OCI-LY3 (cell line): ENCODE data around the gene UBXN10.

Source experiments
- H2AFZ ChIP-seq: fragments of 200-600, 300-600 bp; shearing (Covaris generic); 2 replicates; pipeline ENCODE4 v1.6.0; 2014; ENCODE audit warnings: antibody characterized with exemption, low read depth, low read length
- H3K27ac ChIP-seq: fragments of 200-600, 300-600 bp; sonication (generic); 2 replicates; pipeline ENCODE4 v1.5.1; 2014; ENCODE audit warnings: mild to moderate bottlenecking, low read length, moderate library complexity, mixed read lengths
- H3K27me3 ChIP-seq: fragments of 200-600, 300-600 bp; sonication (generic); 2 replicates; pipeline ENCODE4 v1.6.1; 2014; ENCODE audit warnings: low read depth, low read length, mixed read lengths
- H3K36me3 ChIP-seq: fragments of 200-600, 300-600 bp; sonication (generic); replicated peaks from 2 replicates; pipeline ENCODE3; 2014; ENCODE audit warnings: low read depth, low read length, mixed read lengths
- H3K4me1 ChIP-seq: fragments of 300-600, 200-600 bp; sonication (generic); 2 replicates; pipeline ENCODE4 v1.6.1; 2014; ENCODE audit warnings: low read length, mixed read lengths
- H3K4me2 ChIP-seq: fragments of 200-600, 300-600 bp; sonication (generic); 2 replicates; pipeline ENCODE4 v1.6.1; 2014; ENCODE audit warnings: low read length, mixed read lengths
- H3K4me3 ChIP-seq: fragments of 300-600, 200-600 bp; sonication (generic); 2 replicates; pipeline ENCODE4 v1.5.1; 2014; ENCODE audit warnings: antibody characterized with exemption, mild to moderate bottlenecking, low read length, moderate library complexity
- H3K79me2 ChIP-seq: fragments of 300-600, 200-600 bp; shearing (Covaris generic); 2 replicates; pipeline ENCODE4 v1.6.1; 2014; ENCODE audit warnings: mild to moderate bottlenecking, low read length, mixed read lengths
- H3K9ac ChIP-seq: fragments of 300-600, 200-600 bp; shearing (Covaris generic); 2 replicates; pipeline ENCODE4 v1.6.0; 2014; ENCODE audit warnings: mild to moderate bottlenecking, low read length, moderate library complexity
- H3K9me3 ChIP-seq: fragments of 200-600, 300-600 bp; shearing (Covaris generic); 2 replicates; pipeline ENCODE4 v1.6.1; 2014; ENCODE audit warnings: low read length, mixed read lengths; ENCODE audit not compliant: insufficient read depth
- H4K20me1 ChIP-seq: fragments of 200-600, 300-600 bp; sonication (generic); 2 replicates; pipeline ENCODE4 v1.6.1; 2016; ENCODE audit warnings: low read length, mixed read lengths; ENCODE audit not compliant: insufficient read depth
- EZH2phosphoT487 ChIP-seq: fragments of 200-600 bp; shearing (Covaris generic); IDR thresholded peaks from 2 replicates; pipeline ENCODE4 v1.6.1; 2018; ENCODE audit warnings: antibody characterized with exemption, mixed run types, low read depth
- TF ChIP-seq, protein P1 (sequence below): fragments of 200-600, 300-600 bp; sonication (generic); IDR thresholded peaks from 2 replicates; pipeline ENCODE4 v1.5.1; 2014; ENCODE audit warnings: antibody characterized with exemption, low read length, low read depth

UBXN10 gene

DNA sequence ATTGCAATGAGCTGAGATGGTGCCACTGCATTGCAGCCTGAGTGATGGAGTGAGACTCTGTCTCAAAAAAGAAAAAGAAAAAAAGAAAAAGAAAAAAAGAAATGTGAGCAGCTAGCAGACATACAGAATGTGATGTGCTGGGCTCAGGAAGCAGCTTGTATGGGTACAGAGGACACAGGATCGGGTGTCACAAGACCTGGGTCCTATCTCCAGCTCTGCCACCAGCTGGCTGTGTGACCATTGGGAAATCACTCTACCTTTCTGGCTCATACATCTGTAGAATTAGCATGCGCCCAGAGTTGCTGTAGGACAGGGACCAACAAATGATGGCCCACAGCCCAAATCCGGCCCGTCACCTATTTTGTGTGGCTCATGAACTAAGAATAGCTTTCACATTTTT is 3.8 kb downstream of the UBXN10 start:
- Histone ChIP-seq H2AFZ (no peak overlapping the region), H4K20me1 (no peaks in the 10 kb centered on the region), H3K27me3 (no peaks in the 10 kb centered on the region), H3K4me1 (peaks cover 20% of the 10 kb centered on the region), H3K9me3 (no peaks in the 10 kb centered on the region), H3K36me3 (no peaks in the 10 kb centered on the region), H3K4me3 (no peak overlapping the region), H3K9ac (no peak overlapping the region), H3K4me2 (no peak overlapping the region), H3K79me2 (no peaks in the 10 kb centered on the region), H3K27ac (no peak overlapping the region)
- TF ChIP-seq, protein P1, sequence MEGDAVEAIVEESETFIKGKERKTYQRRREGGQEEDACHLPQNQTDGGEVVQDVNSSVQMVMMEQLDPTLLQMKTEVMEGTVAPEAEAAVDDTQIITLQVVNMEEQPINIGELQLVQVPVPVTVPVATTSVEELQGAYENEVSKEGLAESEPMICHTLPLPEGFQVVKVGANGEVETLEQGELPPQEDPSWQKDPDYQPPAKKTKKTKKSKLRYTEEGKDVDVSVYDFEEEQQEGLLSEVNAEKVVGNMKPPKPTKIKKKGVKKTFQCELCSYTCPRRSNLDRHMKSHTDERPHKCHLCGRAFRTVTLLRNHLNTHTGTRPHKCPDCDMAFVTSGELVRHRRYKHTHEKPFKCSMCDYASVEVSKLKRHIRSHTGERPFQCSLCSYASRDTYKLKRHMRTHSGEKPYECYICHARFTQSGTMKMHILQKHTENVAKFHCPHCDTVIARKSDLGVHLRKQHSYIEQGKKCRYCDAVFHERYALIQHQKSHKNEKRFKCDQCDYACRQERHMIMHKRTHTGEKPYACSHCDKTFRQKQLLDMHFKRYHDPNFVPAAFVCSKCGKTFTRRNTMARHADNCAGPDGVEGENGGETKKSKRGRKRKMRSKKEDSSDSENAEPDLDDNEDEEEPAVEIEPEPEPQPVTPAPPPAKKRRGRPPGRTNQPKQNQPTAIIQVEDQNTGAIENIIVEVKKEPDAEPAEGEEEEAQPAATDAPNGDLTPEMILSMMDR = no peak
- TF ChIP-seq EZH2phosphoT487 = no peak

DNA sequence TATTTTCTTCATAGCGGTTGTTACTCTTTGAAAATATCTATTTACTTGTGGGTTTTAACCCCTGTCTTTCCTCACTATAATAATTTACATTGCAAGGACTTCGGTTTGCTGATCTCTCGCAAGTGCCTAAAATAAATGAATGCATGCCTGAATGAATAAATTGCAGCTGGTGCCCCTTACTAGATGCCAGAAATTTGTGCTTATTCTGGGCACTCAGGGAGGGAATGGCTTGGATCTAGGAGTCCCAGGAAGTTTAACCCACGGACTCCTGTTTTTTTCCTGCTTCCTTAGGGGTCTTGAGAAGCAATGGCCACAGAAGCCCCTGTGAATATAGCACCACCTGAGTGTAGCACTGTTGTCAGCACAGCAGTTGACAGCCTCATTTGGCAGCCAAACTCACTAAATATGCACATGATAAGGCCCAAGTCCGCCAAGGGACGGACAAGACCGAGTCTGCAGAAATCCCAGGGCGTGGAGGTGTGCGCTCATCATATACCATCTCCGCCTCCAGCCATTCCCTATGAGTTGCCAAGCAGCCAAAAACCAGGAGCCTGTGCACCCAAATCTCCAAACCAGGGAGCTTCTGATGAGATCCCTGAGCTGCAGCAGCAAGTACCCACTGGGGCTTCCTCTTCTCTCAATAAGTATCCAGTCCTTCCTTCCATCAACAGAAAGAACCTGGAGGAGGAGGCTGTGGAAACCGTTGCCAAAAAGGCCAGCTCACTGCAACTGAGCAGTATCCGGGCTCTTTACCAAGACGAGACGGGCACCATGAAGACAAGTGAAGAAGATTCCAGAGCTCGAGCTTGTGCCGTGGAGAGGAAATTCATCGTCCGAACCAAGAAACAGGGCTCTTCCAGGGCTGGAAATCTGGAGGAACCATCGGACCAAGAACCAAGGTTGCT is 4.6 kb downstream of the UBXN10 start:
- TF ChIP-seq, protein P1 = no peak
- no peak for TF ChIP-seq EZH2phosphoT487
- H3K27me3 ChIP-seq = no peaks in the 10 kb centered on the region
- peaks cover 16% of the 10 kb centered on the region for H3K4me1 ChIP-seq

DNA sequence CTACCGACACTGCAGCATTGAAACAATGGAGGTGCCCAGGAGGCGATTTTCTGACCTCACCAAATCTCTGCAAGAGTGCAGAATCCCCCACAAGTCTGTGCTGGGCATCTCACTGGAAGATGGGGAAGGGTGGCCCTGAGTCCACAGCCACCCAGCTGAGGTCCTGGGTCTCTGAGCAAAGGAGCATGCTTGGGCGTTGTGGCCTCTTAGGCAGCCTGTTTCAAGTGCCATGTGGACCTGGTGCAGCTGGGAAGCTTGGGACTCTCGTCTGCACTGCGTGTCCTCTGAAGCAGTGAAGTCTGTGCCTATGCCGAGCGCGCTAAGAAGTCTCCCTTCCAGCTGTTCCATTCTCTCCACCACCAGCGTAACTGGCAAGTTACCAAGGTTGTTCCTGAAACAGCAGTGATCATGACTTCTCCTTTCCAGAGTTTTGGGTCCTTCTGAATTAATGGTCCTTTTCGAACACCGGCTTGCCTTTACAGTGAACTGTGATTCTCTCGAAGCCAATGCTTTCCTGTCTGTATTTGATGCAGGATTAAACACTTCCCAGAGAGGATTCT is 5.5 kb downstream of the UBXN10 start:
- no peaks in the 10 kb centered on the region for H4K20me1 ChIP-seq
- H3K4me1 ChIP-seq = peaks cover 15% of the 10 kb centered on the region
- H3K9ac ChIP-seq = no peak overlapping the region
- no peak overlapping the region for H2AFZ ChIP-seq
- no peak overlapping the region for H3K27ac ChIP-seq
- no peaks in the 10 kb centered on the region for H3K27me3 ChIP-seq
- H3K9me3 ChIP-seq = no peaks in the 10 kb centered on the region
- no peaks in the 10 kb centered on the region for H3K36me3 ChIP-seq
- no peaks in the 10 kb centered on the region for H3K79me2 ChIP-seq
- H3K4me2 ChIP-seq = no peak overlapping the region
- no peak overlapping the region for H3K4me3 ChIP-seq
- TF ChIP-seq, protein P1 = no peak
- no peak for TF ChIP-seq EZH2phosphoT487

More for the DNA sequence above, 4.6 kb downstream of the UBXN10 start:
- Histone ChIP-seq H3K9me3 (no peaks in the 10 kb centered on the region), H3K9ac (no peak overlapping the region), H3K36me3 (no peaks in the 10 kb centered on the region), H2AFZ (no peak overlapping the region), H3K79me2 (no peaks in the 10 kb centered on the region), H3K27ac (no peak overlapping the region), H4K20me1 (no peaks in the 10 kb centered on the region), H3K4me2 (no peak overlapping the region), H3K4me3 (no peak overlapping the region)

DNA sequence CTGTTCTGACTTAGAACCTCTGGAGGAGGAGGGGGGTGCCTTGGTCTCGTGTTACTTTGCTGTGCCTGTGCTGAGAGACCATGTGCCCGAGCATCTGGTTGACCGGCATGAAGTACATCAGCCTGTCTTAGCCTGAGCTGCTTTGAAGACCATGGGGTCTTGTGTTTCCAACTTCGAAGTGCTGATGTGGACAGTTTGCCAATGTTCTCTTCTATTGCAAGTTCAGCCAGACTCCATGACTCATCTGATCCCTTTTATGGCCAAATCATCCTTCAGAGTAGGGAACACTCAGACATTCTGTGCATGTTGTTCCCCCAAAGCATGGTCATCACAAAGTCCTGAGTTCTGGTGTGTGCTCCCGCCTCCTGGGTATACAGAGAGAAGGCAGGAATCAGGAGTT is 6.5 kb downstream of the UBXN10 start:
- Histone ChIP-seq H3K9me3 (no peaks in the 10 kb centered on the region), H3K36me3 (no peaks in the 10 kb centered on the region), H4K20me1 (no peaks in the 10 kb centered on the region), H3K4me1 (peaks cover 8% of the 10 kb centered on the region), H3K27me3 (no peaks in the 10 kb centered on the region), H3K27ac (no peak overlapping the region), H3K4me2 (no peak overlapping the region), H3K4me3 (no peak overlapping the region), H2AFZ (no peak overlapping the region), H3K79me2 (no peaks in the 10 kb centered on the region), H3K9ac (no peak overlapping the region)
- TF ChIP-seq, protein P1 = no peak
- no peak for TF ChIP-seq EZH2phosphoT487
